ENCODE data around the gene KRT222. TPM values are rescaled to one million over a fixed set of nuclear protein-coding genes. Genes with fewer than 3 reads are reported as not detected.

Gene KRT222
- total RNA-seq, 2 donors from 2014 or later, result 1.4 to 2.3 TPM

DNA sequence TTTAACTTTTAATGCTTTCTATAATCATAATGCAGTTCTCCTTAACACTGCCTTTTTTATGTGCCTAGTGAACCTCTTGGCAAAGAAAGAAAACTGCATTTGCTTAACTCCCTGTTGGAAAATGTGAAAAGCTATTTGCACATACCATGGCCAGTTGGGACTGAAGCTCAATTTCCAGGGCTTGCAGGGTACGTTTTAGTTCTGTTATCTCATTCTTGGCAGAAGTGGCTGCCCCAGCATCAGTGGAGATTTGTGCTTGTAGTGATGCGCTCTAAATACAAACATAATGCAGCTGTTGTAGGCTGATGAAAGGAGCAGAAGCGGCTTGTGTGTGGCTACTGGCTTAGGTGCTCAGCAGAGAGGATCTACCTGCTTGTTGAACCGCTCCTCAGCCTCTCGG is 34.9 kb upstream of the KRT222 start:
- Mint-ChIP-seq H3K27me3 (ENCODE audit: insufficient read depth) (no peaks in the 10 kb centered on the region), H3K36me3 (ENCODE audit: low read depth) (no peaks in the 10 kb centered on the region), H3K9me3 (no peaks in the 10 kb centered on the region), H3K4me3 (no peak overlapping the region), H3K27ac (no peak overlapping the region), H3K4me1 (peaks cover 23% of the 10 kb centered on the region)
- H3K27me3 ChIP-seq (ENCODE audit: control insufficient read depth, insufficient read depth, low read length, poor library complexity, severe bottlenecking), result no peaks in the 10 kb centered on the region
- TF ChIP-seq, protein P1, sequence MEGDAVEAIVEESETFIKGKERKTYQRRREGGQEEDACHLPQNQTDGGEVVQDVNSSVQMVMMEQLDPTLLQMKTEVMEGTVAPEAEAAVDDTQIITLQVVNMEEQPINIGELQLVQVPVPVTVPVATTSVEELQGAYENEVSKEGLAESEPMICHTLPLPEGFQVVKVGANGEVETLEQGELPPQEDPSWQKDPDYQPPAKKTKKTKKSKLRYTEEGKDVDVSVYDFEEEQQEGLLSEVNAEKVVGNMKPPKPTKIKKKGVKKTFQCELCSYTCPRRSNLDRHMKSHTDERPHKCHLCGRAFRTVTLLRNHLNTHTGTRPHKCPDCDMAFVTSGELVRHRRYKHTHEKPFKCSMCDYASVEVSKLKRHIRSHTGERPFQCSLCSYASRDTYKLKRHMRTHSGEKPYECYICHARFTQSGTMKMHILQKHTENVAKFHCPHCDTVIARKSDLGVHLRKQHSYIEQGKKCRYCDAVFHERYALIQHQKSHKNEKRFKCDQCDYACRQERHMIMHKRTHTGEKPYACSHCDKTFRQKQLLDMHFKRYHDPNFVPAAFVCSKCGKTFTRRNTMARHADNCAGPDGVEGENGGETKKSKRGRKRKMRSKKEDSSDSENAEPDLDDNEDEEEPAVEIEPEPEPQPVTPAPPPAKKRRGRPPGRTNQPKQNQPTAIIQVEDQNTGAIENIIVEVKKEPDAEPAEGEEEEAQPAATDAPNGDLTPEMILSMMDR (conservative IDR thresholded peaks at IDR 0.05), result no peak
- peaks cover 3% of the 10 kb centered on the region for H3K4me1 ChIP-seq (ENCODE audit: control insufficient read depth, insufficient read depth, low read length)
- no peak overlapping the region for H3K9ac ChIP-seq (ENCODE audit: extremely low read depth, low read length, poor library complexity, severe bottlenecking)
- H3K27ac ChIP-seq (ENCODE audit: low read depth, low read length), result no peak overlapping the region
- H3K4me3 ChIP-seq (ENCODE audit: low read length), result no peak overlapping the region
- WGBS, 2 experiments (ENCODE audit: insufficient coverage in 1 of 2, insufficient read length in 1 of 2), result 91 to 96% methylated on average over 3 to 5 of the region's 5 CpGs
- no peaks in the 10 kb centered on the region for H3K36me3 ChIP-seq (ENCODE audit: control insufficient read depth, insufficient read depth, low read length)
- no peaks in the 10 kb centered on the region for H3K9me3 ChIP-seq (ENCODE audit: control insufficient read depth, low read length)
- no peak for DNase-seq

DNA sequence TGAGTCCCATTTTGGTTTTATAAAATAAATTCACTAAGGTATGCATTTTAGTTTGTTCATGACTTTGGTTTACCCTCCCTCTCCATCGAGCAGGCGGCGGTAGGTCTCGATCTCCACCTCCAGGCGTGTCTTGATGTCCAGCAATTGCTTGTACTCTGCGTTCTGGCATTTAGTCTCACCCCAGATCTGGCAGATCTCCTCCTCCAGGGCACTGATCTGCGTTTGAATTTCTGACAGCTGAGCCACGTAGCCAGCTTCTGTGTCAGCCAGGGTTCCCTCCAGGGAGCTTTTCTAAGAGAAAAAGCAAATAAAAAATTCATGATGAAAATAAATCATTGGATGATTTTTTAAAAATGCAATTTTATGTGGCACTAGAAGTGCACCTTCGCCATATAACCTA is 34.4 kb upstream of the KRT222 start:
- Histone ChIP-seq H3K36me3 (ENCODE audit: control insufficient read depth, insufficient read depth, low read length) (no peaks in the 10 kb centered on the region), H3K4me3 (ENCODE audit: low read length) (no peak overlapping the region), H3K9ac (ENCODE audit: extremely low read depth, low read length, poor library complexity, severe bottlenecking) (no peak overlapping the region), H3K4me1 (ENCODE audit: control insufficient read depth, insufficient read depth, low read length) (peaks cover 3% of the 10 kb centered on the region), H3K9me3 (ENCODE audit: control insufficient read depth, low read length) (no peaks in the 10 kb centered on the region), H3K27me3 (ENCODE audit: control insufficient read depth, insufficient read depth, low read length, poor library complexity, severe bottlenecking) (no peaks in the 10 kb centered on the region), H3K27ac (ENCODE audit: low read depth, low read length) (no peak overlapping the region)
- no peaks in the 10 kb centered on the region for H3K36me3 Mint-ChIP-seq (ENCODE audit: low read depth)
- TF ChIP-seq, protein P1 (conservative IDR thresholded peaks at IDR 0.05), result no peak
- H3K9me3 Mint-ChIP-seq, result no peaks in the 10 kb centered on the region
- DNase-seq, result no peak
- no peak overlapping the region for H3K27ac Mint-ChIP-seq
- H3K27me3 Mint-ChIP-seq (ENCODE audit: insufficient read depth), result no peaks in the 10 kb centered on the region
- H3K4me1 Mint-ChIP-seq, result peaks cover 26% of the 10 kb centered on the region
- H3K4me3 Mint-ChIP-seq, result no peak overlapping the region
- WGBS, 2 experiments (ENCODE audit: insufficient coverage in 1 of 2, insufficient read length in 1 of 2), result 88 to 95% methylated on average over 6 to 9 of the region's 9 CpGs

DNA sequence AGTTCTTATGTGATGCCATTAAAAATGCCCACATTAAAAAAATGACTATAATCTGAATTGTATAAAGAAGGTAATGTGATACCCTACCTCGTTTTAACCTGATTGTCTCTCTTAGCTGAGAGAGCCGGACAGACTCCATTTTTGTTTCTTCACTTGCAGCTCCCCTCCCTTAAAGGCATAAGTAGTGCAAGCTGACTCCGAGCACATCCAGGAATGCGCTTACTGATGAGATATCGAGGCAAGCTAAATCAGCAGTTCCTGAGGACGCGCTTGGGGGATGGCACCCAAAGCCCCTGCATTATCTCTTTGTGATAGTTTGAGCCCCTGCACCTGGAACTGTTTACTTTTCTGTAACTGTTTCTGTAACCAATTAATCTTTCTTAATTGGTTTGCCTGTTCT is 32.3 kb upstream of the KRT222 start:
- peaks cover 3% of the 10 kb centered on the region for H3K4me1 ChIP-seq (ENCODE audit: control insufficient read depth, insufficient read depth, low read length)
- no peak overlapping the region for H3K9ac ChIP-seq (ENCODE audit: extremely low read depth, low read length, poor library complexity, severe bottlenecking)
- 81 to 85% methylated on average over 7 of the region's 7 CpGs for WGBS, 2 experiments (ENCODE audit: insufficient coverage in 1 of 2, insufficient read length in 1 of 2)
- no peak for DNase-seq
- H3K4me1 Mint-ChIP-seq, result peaks cover 24% of the 10 kb centered on the region
- no peak overlapping the region for H3K4me3 Mint-ChIP-seq
- no peak overlapping the region for H3K27ac ChIP-seq (ENCODE audit: low read depth, low read length)
- H3K36me3 ChIP-seq (ENCODE audit: control insufficient read depth, insufficient read depth, low read length), result no peaks in the 10 kb centered on the region
- H3K9me3 ChIP-seq (ENCODE audit: control insufficient read depth, low read length), result no peaks in the 10 kb centered on the region
- H3K27ac Mint-ChIP-seq, result no peak overlapping the region
- no peak overlapping the region for H3K4me3 ChIP-seq (ENCODE audit: low read length)
- no peaks in the 10 kb centered on the region for H3K36me3 Mint-ChIP-seq (ENCODE audit: low read depth)
- H3K27me3 ChIP-seq (ENCODE audit: control insufficient read depth, insufficient read depth, low read length, poor library complexity, severe bottlenecking), result no peaks in the 10 kb centered on the region
- H3K27me3 Mint-ChIP-seq (ENCODE audit: insufficient read depth), result peaks cover 2% of the 10 kb centered on the region
- H3K9me3 Mint-ChIP-seq, result no peaks in the 10 kb centered on the region
- TF ChIP-seq, protein P1 (conservative IDR thresholded peaks at IDR 0.05), result no peak
